Activated naive CD8-positive, alpha-beta T cell treated with anti-CD3 and anti-CD28 coated beads for 36 hours (primary cell): ENCODE measurements around the gene RFC3. TPM values are rescaled to one million over a fixed set of nuclear protein-coding genes. Genes with fewer than 3 reads are reported as not detected.

Source experiments
- DNase-seq: peaks from one replicate; pipeline ENCODE4 v3.0.0; 2021
- H3K27ac Mint-ChIP-seq: one replicate; pipeline ENCODE4 v1.8.0; 2022; ENCODE audit warnings: mild to moderate bottlenecking, moderate library complexity, mixed read lengths
- H3K27me3 Mint-ChIP-seq: one replicate; pipeline ENCODE4 v1.8.0; 2022; ENCODE audit warnings: mild to moderate bottlenecking, mixed read lengths
- H3K36me3 Mint-ChIP-seq: one replicate; pipeline ENCODE4 v1.8.0; 2021; ENCODE audit warnings: mild to moderate bottlenecking, mixed read lengths
- H3K4me1 Mint-ChIP-seq: one replicate; pipeline ENCODE4 v1.8.0; 2021; ENCODE audit warnings: mixed read lengths
- H3K4me3 Mint-ChIP-seq: one replicate; pipeline ENCODE4 v1.8.0; 2022; ENCODE audit warnings: mild to moderate bottlenecking, moderate library complexity, mixed read lengths
- H3K9me3 Mint-ChIP-seq: one replicate; pipeline ENCODE4 v1.8.0; 2022; ENCODE audit warnings: mixed read lengths
- total RNA-seq, 2 experiments: library from RNA; stranded (reverse); gene quantifications; one replicate each; pipeline ENCODE4 v1.2.3, GENCODE V29; 2021

RFC3 gene
- total RNA-seq, 2 experiments from 2014 or later: 77.5 to 78.5 TPM

DNA sequence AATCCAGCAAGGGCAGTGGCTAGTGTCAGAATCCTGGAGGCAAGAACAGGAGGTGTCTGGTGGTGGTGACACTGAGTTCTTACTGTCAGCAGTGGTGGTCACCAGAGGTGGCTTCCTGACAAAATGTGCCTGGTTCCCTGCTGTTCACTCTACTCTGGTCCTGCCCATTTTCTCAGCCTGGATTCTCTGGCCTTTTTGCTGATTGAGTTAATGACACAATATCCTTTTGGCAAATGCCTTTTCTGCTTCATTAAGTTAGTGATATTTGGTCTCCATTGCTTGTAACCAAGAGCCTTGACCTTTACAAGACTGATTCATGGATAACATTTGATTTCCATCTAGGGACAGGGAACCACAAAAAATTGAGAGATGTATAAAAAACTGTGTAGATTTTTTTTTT lies 51.1 kb downstream of the RFC3 start:
- no peaks in the 10 kb centered on the region for H3K4me1 Mint-ChIP-seq
- H3K36me3 Mint-ChIP-seq: peaks cover 12% of the 10 kb centered on the region
- no peak overlapping the region for H3K27ac Mint-ChIP-seq
- H3K27me3 Mint-ChIP-seq: no peaks in the 10 kb centered on the region
- no peak overlapping the region for H3K4me3 Mint-ChIP-seq
- H3K9me3 Mint-ChIP-seq: no peaks in the 10 kb centered on the region
- no peak for DNase-seq

DNA sequence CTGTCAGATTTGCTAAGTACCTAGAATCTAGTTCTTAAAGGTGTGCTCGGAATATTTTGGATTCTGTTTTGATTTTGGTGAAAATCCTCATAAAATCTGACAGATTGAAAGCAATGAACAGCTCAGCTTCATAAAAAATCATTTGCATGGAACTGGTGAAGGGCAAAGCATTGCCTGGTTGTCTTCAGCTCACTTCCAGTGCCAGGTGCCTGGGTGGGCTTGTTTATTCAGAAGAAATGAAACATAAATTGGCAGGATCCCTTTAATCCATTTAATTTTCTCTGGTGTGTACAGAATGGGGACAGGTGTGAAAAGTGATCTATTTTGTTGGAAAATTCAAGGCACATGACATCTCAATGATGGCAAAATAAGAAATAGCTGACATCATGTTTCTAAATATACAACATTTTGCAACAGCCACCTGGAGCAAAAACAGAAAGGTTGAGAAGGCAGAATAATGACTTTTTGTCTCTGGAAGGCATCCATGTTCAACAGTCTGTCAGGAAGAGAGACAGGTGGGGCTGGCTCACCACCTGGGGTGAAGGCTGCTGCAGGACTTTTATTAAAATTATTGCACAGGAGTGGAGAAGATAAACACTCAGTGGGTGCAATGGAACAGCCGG lies 52.2 kb downstream of the RFC3 start:
- DNase-seq: no peak
- Mint-ChIP-seq H3K9me3 (no peaks in the 10 kb centered on the region), H3K4me1 (no peaks in the 10 kb centered on the region), H3K4me3 (no peak overlapping the region), H3K36me3 (peaks cover 10% of the 10 kb centered on the region), H3K27me3 (no peaks in the 10 kb centered on the region), H3K27ac (no peak overlapping the region)

DNA sequence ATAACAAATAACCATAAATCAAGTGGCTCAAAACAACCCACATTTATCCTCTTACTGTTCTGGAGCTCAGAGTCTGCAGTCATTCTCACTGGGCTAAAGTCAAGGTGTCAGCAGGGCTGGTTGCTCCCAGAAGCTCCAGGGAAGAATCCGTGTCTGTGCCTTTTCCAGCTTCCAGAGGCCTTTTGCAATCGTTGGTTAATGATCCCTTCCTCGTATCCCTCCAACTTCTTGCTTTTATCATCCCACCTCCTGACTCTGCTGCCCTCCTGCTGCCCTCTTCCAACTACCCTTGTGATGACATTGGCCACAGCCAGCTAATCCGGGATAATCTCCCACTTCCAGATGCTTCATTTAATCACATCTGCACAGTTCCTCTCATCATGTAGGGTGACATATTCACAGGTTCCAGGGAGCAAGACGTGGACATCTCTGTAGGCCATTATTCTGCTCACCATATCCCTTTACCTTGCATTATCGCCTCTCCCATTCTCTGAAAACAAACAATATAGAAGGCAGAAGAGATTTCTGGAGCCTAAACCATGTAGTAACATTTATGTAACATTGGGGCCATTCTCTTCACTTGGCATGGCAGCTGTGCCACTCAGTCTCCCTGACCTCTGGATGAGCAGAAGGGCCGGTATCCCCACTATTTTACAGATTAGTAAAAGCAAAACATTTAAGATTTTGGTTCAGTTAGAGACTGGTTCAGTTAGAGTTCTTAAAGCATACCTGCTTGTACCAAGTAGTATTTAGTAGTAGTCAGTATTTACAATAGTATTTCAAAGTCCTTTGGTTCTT lies 53.5 kb downstream of the RFC3 start:
- Mint-ChIP-seq H3K4me1 (no peaks in the 10 kb centered on the region), H3K4me3 (no peak overlapping the region), H3K27me3 (no peaks in the 10 kb centered on the region), H3K27ac (no peak overlapping the region), H3K9me3 (no peaks in the 10 kb centered on the region), H3K36me3 (peaks cover 10% of the 10 kb centered on the region)
- no peak for DNase-seq

DNA sequence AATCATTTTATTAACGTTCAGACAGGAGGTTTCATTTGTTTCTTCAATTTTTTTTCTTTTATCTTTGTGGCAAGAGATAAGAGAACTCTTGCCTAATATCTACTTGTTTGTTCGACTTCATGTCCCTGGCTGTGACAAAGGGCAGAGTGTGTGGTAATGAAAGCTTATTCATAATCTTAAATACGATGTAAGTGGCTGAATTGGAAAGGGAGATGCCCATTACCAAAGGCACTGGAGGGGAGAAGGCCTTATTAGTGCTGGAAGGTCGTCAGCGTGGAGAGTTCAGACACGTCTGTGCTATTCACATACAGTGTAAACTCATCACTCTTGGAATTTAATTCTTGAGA lies 54.0 kb downstream of the RFC3 start:
- Mint-ChIP-seq H3K9me3 (no peaks in the 10 kb centered on the region), H3K27ac (no peak overlapping the region), H3K27me3 (no peaks in the 10 kb centered on the region), H3K4me3 (no peak overlapping the region), H3K36me3 (peaks cover 10% of the 10 kb centered on the region), H3K4me1 (no peaks in the 10 kb centered on the region)
- DNase-seq: no peak

DNA sequence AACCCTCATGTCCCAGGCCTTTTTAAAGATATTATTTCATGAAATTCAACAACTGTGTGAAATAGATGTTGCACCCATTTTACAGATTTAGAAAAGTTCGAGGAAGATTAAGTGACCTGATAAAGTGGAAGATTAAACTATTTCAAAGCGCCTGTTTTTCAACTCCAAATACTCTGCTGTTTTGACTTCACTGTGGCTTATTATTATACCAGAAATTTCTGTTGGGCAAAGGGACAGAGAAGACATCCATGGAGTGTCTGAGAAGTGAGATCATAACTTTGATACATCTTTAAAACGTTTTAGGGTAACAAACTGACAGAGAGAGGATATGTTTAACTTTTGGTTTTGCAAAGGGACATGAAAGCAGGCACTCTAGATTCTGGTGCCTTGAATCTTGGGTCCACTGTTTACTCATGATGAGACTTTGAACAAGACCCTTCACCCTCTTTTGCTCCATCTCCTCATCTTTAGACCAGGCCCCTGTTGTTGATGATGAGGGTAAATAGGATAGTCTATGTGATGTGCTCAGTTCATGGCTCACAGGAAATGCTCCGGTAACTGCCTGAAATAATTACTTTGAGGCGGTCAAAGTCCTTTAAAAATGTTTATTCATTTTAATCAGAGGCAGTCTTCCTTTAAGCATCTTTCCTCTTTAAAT lies 55.4 kb downstream of the RFC3 start:
- Mint-ChIP-seq H3K4me1 (no peaks in the 10 kb centered on the region), H3K27ac (no peak overlapping the region), H3K27me3 (no peaks in the 10 kb centered on the region), H3K36me3 (peaks cover 3% of the 10 kb centered on the region), H3K9me3 (no peaks in the 10 kb centered on the region), H3K4me3 (no peak overlapping the region)
- no peak for DNase-seq

DNA sequence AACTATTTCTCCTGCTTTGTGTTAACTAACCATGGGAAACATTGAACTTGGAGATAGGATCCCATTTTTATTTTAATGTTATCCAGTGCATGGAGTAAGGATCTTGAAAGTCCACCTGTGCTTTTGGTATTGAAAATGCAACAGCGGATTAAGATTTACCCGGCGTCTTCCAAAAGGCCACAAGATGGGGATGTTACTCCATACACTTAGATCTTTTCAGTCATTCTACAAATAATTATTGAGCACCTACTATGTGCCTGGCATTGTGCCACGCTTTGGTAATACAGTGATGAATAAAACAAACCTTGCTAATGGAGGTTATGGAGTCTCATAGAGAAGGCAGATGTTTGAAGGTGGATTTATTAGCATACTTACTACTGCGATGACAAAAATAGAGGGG lies 56.9 kb downstream of the RFC3 start:
- H3K27ac Mint-ChIP-seq: no peak overlapping the region

DNA sequence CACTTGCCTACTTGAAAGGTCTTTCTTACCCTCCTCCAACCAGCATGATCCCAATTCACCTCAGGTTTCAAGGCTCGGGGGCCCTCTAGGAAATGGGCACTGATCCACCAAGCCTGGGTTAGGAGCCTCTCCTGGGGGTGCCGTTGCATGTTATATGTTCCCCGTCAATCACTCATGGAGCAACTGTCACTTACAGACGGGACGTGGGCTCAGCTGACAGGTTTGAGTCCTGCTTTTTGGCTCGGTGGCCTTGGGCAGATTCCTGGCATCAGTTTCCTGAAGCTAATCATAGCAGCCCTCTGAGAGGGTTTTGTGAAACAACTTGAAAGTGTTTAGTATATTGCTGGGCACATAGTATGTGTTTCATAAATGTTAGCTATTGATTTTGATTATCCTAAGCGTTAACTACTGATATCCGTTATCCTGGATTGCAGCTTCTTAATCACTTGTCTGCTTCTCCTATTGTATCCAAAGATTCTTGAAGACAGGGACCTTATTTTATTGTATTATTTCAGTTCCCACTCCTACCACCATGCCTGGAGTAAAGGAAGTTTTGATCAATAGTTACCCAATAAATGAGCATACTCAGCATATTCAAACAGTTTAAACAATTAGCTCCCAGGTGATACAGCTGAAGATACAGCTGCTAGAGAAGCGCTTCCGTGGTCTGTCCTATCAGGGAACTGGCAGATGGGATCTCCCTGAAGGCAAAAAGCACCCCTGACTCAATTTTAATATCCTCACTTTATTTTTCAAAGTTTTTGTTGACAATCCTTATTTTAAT lies 57.9 kb downstream of the RFC3 start:
- H3K36me3 Mint-ChIP-seq: peaks cover 10% of the 10 kb centered on the region
- H3K27me3 Mint-ChIP-seq: no peaks in the 10 kb centered on the region
- H3K9me3 Mint-ChIP-seq: peaks cover 3% of the 10 kb centered on the region
- no peaks in the 10 kb centered on the region for H3K4me1 Mint-ChIP-seq
- DNase-seq: no peak
- H3K4me3 Mint-ChIP-seq: no peak overlapping the region
- H3K27ac Mint-ChIP-seq: no peak overlapping the region

More for the DNA sequence above, 56.9 kb downstream of the RFC3 start:
- Mint-ChIP-seq H3K4me1 (no peaks in the 10 kb centered on the region), H3K36me3 (peaks cover 6% of the 10 kb centered on the region), H3K4me3 (no peak overlapping the region), H3K9me3 (no peaks in the 10 kb centered on the region), H3K27me3 (no peaks in the 10 kb centered on the region)
- DNase-seq: no peak

DNA sequence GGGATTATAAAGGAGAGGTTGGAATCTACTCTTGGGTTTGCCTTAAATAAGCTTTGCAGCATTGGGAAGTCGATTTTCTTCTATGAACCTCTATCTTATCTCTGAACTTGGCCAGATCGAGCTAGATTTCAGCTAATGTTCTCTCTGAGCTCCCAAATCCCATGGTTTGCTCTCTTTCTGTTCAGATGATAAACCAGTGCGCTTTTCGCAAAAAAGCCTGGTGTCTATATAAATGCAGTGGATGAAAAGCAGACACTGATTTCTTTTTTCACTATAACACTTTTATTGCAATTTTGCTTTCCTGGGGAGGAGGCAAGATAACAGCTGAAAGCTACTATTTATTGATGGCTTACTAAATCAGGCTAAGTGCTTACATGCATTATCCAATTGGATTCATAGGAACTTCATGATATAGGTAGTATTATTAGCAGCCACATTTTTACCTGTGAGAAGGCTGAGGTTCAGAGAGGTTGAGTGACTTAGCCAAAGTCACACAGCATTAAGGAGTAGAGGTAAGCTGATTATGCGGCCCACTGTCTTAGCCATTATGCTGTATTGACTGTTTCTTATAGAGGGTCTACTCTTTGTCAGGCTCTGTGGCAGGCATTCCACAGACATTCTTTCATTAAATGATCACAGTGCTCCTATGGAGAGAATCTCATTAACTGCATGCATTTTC lies 58.9 kb downstream of the RFC3 start:
- Mint-ChIP-seq H3K4me3 (no peak overlapping the region), H3K27ac (no peak overlapping the region), H3K9me3 (peaks cover 5% of the 10 kb centered on the region), H3K4me1 (no peaks in the 10 kb centered on the region), H3K27me3 (no peaks in the 10 kb centered on the region), H3K36me3 (peaks cover 14% of the 10 kb centered on the region)
- DNase-seq: no peak

DNA sequence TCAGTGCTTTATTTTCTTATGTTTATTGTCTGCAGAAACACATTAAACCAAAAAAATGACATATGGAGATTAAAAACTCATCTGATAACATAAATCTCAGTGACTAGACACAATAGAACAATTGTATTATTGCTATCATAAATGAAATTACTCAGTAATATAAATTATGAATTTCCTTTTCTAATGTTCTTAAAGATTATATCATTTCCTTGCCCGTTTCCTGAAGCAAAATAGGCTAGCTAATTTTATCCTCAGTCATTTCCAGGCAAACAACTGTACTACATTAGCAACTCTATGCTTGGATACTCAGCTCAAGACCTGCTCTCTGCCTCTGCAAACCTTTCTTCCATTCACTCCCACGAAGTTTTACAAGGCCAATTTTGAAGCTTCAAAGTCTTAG lies 61.2 kb downstream of the RFC3 start:
- H3K9me3 Mint-ChIP-seq: peaks cover 6% of the 10 kb centered on the region
- DNase-seq: no peak
- no peak overlapping the region for H3K27ac Mint-ChIP-seq
- no peak overlapping the region for H3K4me3 Mint-ChIP-seq
- no peaks in the 10 kb centered on the region for H3K27me3 Mint-ChIP-seq
- no peaks in the 10 kb centered on the region for H3K4me1 Mint-ChIP-seq
- peaks cover 16% of the 10 kb centered on the region for H3K36me3 Mint-ChIP-seq

DNA sequence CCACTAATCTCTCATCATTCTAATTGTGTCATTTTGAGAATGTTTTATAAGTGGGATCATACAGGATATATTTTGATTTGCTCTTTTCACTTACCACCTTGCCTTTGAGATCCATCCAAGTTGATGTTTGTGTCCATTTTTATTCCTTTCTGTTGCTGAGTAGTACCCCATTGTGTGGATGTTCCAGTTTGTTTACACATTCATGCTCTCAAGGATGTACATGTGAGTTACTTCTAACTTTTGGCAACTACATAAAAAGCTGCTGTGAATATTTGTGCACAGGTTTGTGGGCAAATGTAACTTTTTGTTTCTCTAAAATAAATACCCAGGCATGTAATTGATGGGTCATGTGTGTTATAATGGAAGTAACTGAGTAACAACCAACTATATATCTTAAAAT lies 64.9 kb downstream of the RFC3 start:
- peaks cover 6% of the 10 kb centered on the region for H3K9me3 Mint-ChIP-seq
- no peak for DNase-seq
- H3K36me3 Mint-ChIP-seq: peaks cover 25% of the 10 kb centered on the region
- no peaks in the 10 kb centered on the region for H3K4me1 Mint-ChIP-seq
- no peaks in the 10 kb centered on the region for H3K27me3 Mint-ChIP-seq
- H3K4me3 Mint-ChIP-seq: no peak overlapping the region
- no peak overlapping the region for H3K27ac Mint-ChIP-seq

DNA sequence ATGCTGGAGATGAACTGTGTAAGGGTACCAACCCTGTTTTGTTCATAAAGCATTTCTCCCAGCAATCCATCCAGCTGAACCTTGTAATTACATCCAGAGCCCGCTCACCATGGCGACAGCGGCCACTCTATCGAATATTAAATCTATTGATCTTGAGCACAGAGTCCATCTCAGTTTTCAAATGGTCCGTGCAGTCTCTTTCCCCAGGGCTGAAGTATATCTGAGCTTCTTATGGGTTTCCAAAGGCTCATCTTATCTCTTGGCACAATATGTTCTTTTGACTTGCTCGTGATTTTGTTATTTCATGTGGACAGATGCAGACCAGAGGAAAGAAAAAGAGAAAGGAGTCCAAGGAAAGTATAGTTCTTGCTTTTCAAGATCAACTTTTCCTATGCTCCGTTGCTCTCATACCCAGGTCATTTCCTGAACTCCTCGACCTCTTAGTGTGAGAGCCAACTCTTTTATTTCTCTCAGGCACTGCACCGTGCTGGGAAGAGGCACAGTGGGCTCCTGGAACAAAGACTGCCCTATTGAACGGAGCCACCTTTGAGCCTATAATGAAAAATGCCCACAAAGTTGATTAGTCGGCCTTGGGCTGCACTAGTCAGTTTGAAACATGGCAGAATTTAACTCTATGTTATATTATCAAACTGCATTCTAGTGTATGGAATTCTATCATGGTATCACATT lies 66.7 kb downstream of the RFC3 start:
- Mint-ChIP-seq H3K36me3 (peaks cover 26% of the 10 kb centered on the region), H3K4me3 (no peak overlapping the region), H3K4me1 (no peaks in the 10 kb centered on the region), H3K27ac (no peak overlapping the region), H3K9me3 (peaks cover 8% of the 10 kb centered on the region), H3K27me3 (no peaks in the 10 kb centered on the region)
- no peak for DNase-seq
